Panc1 (cell line): ENCODE data around the gene TMEM164.

Experiments used
- POLR2AphosphoS5 ChIP-seq: IDR thresholded peaks from 2 replicates; pipeline ENCODE4 v1.6.1; 2012; ENCODE audit warnings: mild to moderate bottlenecking, low read depth, low read length, moderate library complexity
- SIN3A ChIP-seq: IDR thresholded peaks from 2 replicates; pipeline ENCODE4 v1.6.1; 2012; ENCODE audit warnings: low read depth, mild to moderate bottlenecking, low read length, moderate library complexity, borderline replicate concordance; ENCODE audit not compliant: insufficient read depth
- TCF7L2 ChIP-seq: IDR thresholded peaks from 2 replicates; pipeline ENCODE4 v1.6.1; 2011; ENCODE audit warnings: mild to moderate bottlenecking, low read depth, low read length, inconsistent platforms
- TF ChIP-seq, protein P1 (sequence below): fragments of 450-650 bp; IDR thresholded peaks from 2 replicates; pipeline ENCODE4 v1.5.1; 2017; ENCODE audit warnings: mild to moderate bottlenecking
- TF ChIP-seq, protein P2 (sequence below), 2 experiments: IDR thresholded peaks; 2 replicates each; pipeline ENCODE4 v1.6.1; 2011 to 2012; ENCODE audit warnings: low read depth in 2 of 2, control low read depth in 1 of 2, low read length in 1 of 2, mild to moderate bottlenecking in 1 of 2, moderate library complexity in 1 of 2; ENCODE audit not compliant: insufficient read depth in 1 of 2

DNA sequence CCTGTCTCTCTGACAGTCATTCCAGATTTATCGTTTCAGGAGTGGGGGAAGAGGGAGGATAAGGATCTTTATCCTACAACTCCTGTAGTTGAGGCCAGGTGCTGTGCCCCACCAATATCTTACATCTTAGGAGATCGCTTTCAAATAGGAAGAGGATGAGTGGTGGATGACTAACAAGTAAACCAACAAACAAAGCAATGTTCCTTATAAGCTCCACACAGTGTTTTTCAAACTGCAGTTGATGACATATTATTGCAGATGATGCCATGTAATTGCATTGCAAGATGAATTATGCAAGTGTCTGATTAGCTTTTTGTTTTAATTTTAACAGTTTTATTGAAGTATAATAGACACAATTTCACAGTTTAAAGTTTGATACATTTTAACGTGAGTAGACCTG is 35.8 kb upstream of the TMEM164 start:
- TF ChIP-seq POLR2AphosphoS5 (no peak), SIN3A (no peak), TCF7L2 (no peak)
- TF ChIP-seq, protein P1, sequence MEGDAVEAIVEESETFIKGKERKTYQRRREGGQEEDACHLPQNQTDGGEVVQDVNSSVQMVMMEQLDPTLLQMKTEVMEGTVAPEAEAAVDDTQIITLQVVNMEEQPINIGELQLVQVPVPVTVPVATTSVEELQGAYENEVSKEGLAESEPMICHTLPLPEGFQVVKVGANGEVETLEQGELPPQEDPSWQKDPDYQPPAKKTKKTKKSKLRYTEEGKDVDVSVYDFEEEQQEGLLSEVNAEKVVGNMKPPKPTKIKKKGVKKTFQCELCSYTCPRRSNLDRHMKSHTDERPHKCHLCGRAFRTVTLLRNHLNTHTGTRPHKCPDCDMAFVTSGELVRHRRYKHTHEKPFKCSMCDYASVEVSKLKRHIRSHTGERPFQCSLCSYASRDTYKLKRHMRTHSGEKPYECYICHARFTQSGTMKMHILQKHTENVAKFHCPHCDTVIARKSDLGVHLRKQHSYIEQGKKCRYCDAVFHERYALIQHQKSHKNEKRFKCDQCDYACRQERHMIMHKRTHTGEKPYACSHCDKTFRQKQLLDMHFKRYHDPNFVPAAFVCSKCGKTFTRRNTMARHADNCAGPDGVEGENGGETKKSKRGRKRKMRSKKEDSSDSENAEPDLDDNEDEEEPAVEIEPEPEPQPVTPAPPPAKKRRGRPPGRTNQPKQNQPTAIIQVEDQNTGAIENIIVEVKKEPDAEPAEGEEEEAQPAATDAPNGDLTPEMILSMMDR, result no peak
- TF ChIP-seq, protein P2, sequence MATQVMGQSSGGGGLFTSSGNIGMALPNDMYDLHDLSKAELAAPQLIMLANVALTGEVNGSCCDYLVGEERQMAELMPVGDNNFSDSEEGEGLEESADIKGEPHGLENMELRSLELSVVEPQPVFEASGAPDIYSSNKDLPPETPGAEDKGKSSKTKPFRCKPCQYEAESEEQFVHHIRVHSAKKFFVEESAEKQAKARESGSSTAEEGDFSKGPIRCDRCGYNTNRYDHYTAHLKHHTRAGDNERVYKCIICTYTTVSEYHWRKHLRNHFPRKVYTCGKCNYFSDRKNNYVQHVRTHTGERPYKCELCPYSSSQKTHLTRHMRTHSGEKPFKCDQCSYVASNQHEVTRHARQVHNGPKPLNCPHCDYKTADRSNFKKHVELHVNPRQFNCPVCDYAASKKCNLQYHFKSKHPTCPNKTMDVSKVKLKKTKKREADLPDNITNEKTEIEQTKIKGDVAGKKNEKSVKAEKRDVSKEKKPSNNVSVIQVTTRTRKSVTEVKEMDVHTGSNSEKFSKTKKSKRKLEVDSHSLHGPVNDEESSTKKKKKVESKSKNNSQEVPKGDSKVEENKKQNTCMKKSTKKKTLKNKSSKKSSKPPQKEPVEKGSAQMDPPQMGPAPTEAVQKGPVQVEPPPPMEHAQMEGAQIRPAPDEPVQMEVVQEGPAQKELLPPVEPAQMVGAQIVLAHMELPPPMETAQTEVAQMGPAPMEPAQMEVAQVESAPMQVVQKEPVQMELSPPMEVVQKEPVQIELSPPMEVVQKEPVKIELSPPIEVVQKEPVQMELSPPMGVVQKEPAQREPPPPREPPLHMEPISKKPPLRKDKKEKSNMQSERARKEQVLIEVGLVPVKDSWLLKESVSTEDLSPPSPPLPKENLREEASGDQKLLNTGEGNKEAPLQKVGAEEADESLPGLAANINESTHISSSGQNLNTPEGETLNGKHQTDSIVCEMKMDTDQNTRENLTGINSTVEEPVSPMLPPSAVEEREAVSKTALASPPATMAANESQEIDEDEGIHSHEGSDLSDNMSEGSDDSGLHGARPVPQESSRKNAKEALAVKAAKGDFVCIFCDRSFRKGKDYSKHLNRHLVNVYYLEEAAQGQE (IDR thresholded peaks at IDR 0.05; ENCODE audit: insufficient read depth in 1 of 2, low read depth in 2 of 2, low read length in 1 of 2), result no peak
